Testis (tissue), 3 donors: Measurements from ENCODE around the gene PRIM2. TPM values are rescaled to one million over a fixed set of nuclear protein-coding genes. Genes with fewer than 3 reads are reported as not detected.
A peak's percentile ranks its signal among the peaks of the same experiment; 100 is the strongest.
"Not testable (repeated sequence)": the region's sequence is repeated elsewhere in the genome, so short reads cannot be mapped to it uniquely, and the experiment has no call there.

Experiments
- DNase-seq: peaks from one replicate; pipeline ENCODE4 v3.0.0-alpha.2; 2019
- H3K27ac ChIP-seq, 2 donors: fragments of 200-600 bp; sonication (generic); one replicate each; pipeline ENCODE4 v1.5.1; 2019
- H3K27me3 ChIP-seq: fragments of 200-600 bp; sonication (generic); one replicate; pipeline ENCODE4 v1.5.1; 2019
- H3K36me3 ChIP-seq: fragments of 200-600 bp; sonication (generic); one replicate; pipeline ENCODE4 v1.5.1; 2017; ENCODE audit warnings: low read depth; ENCODE audit errors: missing control alignments
- H3K4me1 ChIP-seq: fragments of 200-600 bp; sonication (generic); one replicate; pipeline ENCODE4 v1.5.1; 2019
- H3K4me3 ChIP-seq, 2 donors: fragments of 200-600 bp; sonication (generic); one replicate each; pipeline ENCODE4 v1.5.1; 2017 to 2019
- H3K9me3 ChIP-seq: fragments of 200-600 bp; sonication (generic); one replicate; pipeline ENCODE4 v1.5.1; 2017
- CTCF ChIP-seq, 3 experiments: fragments of 450-650 bp in 2 of 3; fragments of 200-600 bp in 1 of 3; sonication (generic) in 1 of 3; IDR thresholded peaks; one replicate each; pipeline ENCODE4 v1.5.1; 2016 to 2019; ENCODE audit warnings: antibody characterized with exemption in 3 of 3, mild to moderate bottlenecking in 2 of 3, moderate library complexity in 1 of 3
- WGBS, 2 donors: methylation state at CpG; one replicate each; pipeline ENCODE4 v1.1.5; 2018; 5-methylcytosine and 5-hydroxymethylcytosine counted together
- intact Hi-C: fragments of 100-400 bp; cut with DNase I; formaldehyde crosslinking; loops from one replicate; pipeline ENCODE4 v1.15.1; 2023; ENCODE audit warnings: low total_unique reads
- polyA plus RNA-seq: library from polyadenylated mRNA; stranded (reverse); fragments of 350-450 nt; fragmentation: Illumina TruSeq; extraction: RNeasy Lipid Tissue Mini Kit (QIAGEN cat#74804); gene quantifications from one replicate; pipeline ENCODE4 v1.2.3, GENCODE V29; 2014; ENCODE audit warnings: low read depth, low replicate concordance; ENCODE audit not compliant: insufficient read depth
- total RNA-seq, 2 donors: library from RNA; depleted of rRNA; stranded (reverse); fragments of >200 nt; gene quantifications; one replicate each; pipeline ENCODE4 v1.2.3, GENCODE V29; 2016

Gene PRIM2
- total and polyA plus RNA-seq, 3 donors from 2014 or later: 11.0 to 13.2 (median 11.1) TPM

- H3K4me3 ChIP-seq, DNase-seq, H3K9me3 ChIP-seq, H3K36me3 ChIP-seq, H3K4me1 ChIP-seq, H3K27me3 ChIP-seq, intact Hi-C loops, H3K27ac ChIP-seq: not testable (repeated sequence)
- WGBS, 2 donors: 86 to 88% methylated on average over 3 of the region's 3 CpGs
Observed at GRCh38 chr6:57516776-57517175, 199.3 kb downstream of the PRIM2 start.

GRCh38 chr6:57519198-57519597 is 201.8 kb downstream of the PRIM2 start:
- 76 to 85% methylated on average over 12 of the region's 12 CpGs for WGBS, 2 donors

GRCh38 chr6:57521085-57521484 is 203.7 kb downstream of the PRIM2 start:
- H3K27me3 ChIP-seq, H3K9me3 ChIP-seq, H3K27ac ChIP-seq, H3K4me1 ChIP-seq, H3K36me3 ChIP-seq, H3K4me3 ChIP-seq, DNase-seq, intact Hi-C loops: not testable (repeated sequence)
- 77 to 84% methylated on average over 1 of the region's 1 CpG for WGBS, 2 donors

More at GRCh38 chr6:57519198-57519597, 201.8 kb downstream of the PRIM2 start:
- H3K36me3 ChIP-seq, H3K9me3 ChIP-seq, intact Hi-C loops, H3K27me3 ChIP-seq, DNase-seq, H3K4me1 ChIP-seq, H3K27ac ChIP-seq, H3K4me3 ChIP-seq: not testable (repeated sequence)

GRCh38 chr6:57523221-57523620 is 205.8 kb downstream of the PRIM2 start:
- intact Hi-C loops, H3K4me1 ChIP-seq, H3K27ac ChIP-seq, DNase-seq, H3K9me3 ChIP-seq, H3K4me3 ChIP-seq, H3K36me3 ChIP-seq, H3K27me3 ChIP-seq: not testable (repeated sequence)
- 85 to 88% methylated on average over 2 of the region's 2 CpGs for WGBS, 2 donors

- 96 to 100% methylated on average over 1 of the region's 1 CpG for WGBS, 2 donors
- H3K4me3 ChIP-seq, H3K27me3 ChIP-seq, intact Hi-C loops, H3K27ac ChIP-seq, H3K36me3 ChIP-seq, H3K4me1 ChIP-seq, DNase-seq, H3K9me3 ChIP-seq: not testable (repeated sequence)
Observed at GRCh38 chr6:57529755-57530154, 212.3 kb downstream of the PRIM2 start.

GRCh38 chr6:57532660-57533059 is 215.2 kb downstream of the PRIM2 start:
- intact Hi-C loops, DNase-seq, H3K27me3 ChIP-seq, H3K36me3 ChIP-seq, H3K9me3 ChIP-seq, H3K4me1 ChIP-seq, H3K4me3 ChIP-seq, H3K27ac ChIP-seq: not testable (repeated sequence)
- WGBS, 2 donors: 87 to 91% methylated on average over 2 of the region's 2 CpGs

- 97 to 100% methylated on average over 2 of the region's 2 CpGs for WGBS, 2 donors
- H3K4me3 ChIP-seq, DNase-seq, H3K27ac ChIP-seq, H3K4me1 ChIP-seq, H3K27me3 ChIP-seq, intact Hi-C loops, H3K36me3 ChIP-seq, H3K9me3 ChIP-seq: not testable (repeated sequence)
Observed at GRCh38 chr6:57535121-57535520, 217.7 kb downstream of the PRIM2 start.

GRCh38 chr6:57535994-57536393 is 218.6 kb downstream of the PRIM2 start:
- TF ChIP-seq CTCF (IDR thresholded peaks at IDR 0.05): peak in 2 of 3 experiments; percentile 14 to 29
- H3K27me3 ChIP-seq, H3K4me1 ChIP-seq, H3K27ac ChIP-seq, H3K9me3 ChIP-seq, intact Hi-C loops, H3K4me3 ChIP-seq, H3K36me3 ChIP-seq: not testable (repeated sequence)
- peak; percentile 17 for DNase-seq
- 44 to 78% methylated on average over 1 of the region's 1 CpG for WGBS, 2 donors

GRCh38 chr6:57537916-57538315 is 220.5 kb downstream of the PRIM2 start:
- H3K27me3 ChIP-seq, H3K4me1 ChIP-seq, DNase-seq, intact Hi-C loops, H3K36me3 ChIP-seq, H3K9me3 ChIP-seq, H3K27ac ChIP-seq, H3K4me3 ChIP-seq: not testable (repeated sequence)
- 91 to 94% methylated on average over 3 of the region's 3 CpGs for WGBS, 2 donors

GRCh38 chr6:57551961-57552360 is 234.5 kb downstream of the PRIM2 start:
- H3K4me1 ChIP-seq, H3K27me3 ChIP-seq, H3K27ac ChIP-seq, H3K4me3 ChIP-seq, DNase-seq, H3K36me3 ChIP-seq, intact Hi-C loops, H3K9me3 ChIP-seq: not testable (repeated sequence)
- 93 to 100% methylated on average over 3 to 4 of the region's 4 CpGs for WGBS, 2 donors

DNA sequence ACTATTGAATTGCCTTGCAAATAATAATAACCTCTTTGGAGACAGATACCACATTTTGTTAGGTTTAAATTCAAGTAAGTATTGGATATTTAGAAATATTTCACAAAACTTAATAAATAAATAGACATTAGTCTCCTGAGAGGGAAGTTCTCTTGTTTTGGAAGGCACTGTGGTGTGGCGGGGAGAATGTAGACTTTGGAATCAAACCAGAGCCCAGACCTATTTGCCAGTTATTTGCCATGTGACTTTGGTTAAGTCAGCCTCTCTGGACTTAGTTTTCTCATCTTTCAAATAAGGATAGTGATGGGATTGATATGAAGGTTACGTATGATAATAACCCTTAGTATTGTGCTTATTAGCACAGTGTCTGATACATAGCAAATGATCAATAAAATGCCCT is 240.4 kb downstream of the PRIM2 start:
- 90 to 98% methylated on average over 2 of the region's 2 CpGs for WGBS, 2 donors
- DNase-seq, intact Hi-C loops: not testable (repeated sequence)

GRCh38 chr6:57559170-57559569 is 241.7 kb downstream of the PRIM2 start:
- intact Hi-C loops, H3K36me3 ChIP-seq: not testable (repeated sequence)

More for the DNA sequence above, 240.4 kb downstream of the PRIM2 start:
- not testable (repeated sequence) for H3K36me3 ChIP-seq, H3K27ac ChIP-seq, H3K27me3 ChIP-seq, H3K4me3 ChIP-seq, H3K9me3 ChIP-seq, H3K4me1 ChIP-seq

More at GRCh38 chr6:57559170-57559569, 241.7 kb downstream of the PRIM2 start:
- H3K9me3 ChIP-seq, H3K4me1 ChIP-seq, H3K27ac ChIP-seq, DNase-seq, H3K4me3 ChIP-seq, H3K27me3 ChIP-seq: not testable (repeated sequence)
